Measurements from ENCODE around the gene RLBP1.

- TF ChIP-seq CTCF (conservative IDR thresholded peaks at IDR 0.05) = no peak
- no peak for TF ChIP-seq EZH2 (IDR thresholded peaks at IDR 0.05; ENCODE audit: low read depth)
Observed at GRCh38 chr15:89192136-89192535, 29.2 kb downstream of the RLBP1 start.
